Prostate gland (tissue), 2 donors: Measurements from ENCODE around the gene MYOCD.

Experiments used
- POLR2A ChIP-seq: fragments of 450-650 bp; IDR thresholded peaks from one replicate; pipeline ENCODE4 v1.6.1; 2016; ENCODE audit warnings: antibody characterized with exemption, mild to moderate bottlenecking
- POLR2AphosphoS5 ChIP-seq: sonication (generic); formaldehyde crosslinking; IDR thresholded peaks from one replicate; pipeline ENCODE4 v1.6.1; 2017; ENCODE audit warnings: antibody characterized with exemption
- TF ChIP-seq, protein P1 (sequence below), 4 experiments: fragments of 200-600 bp in 2 of 4; fragments of 450-650 bp in 2 of 4; sonication (generic) in 2 of 4; IDR thresholded peaks; 1 replicate in 3 of 4; 2 replicates in 1 of 4; pipeline ENCODE4 v1.5.1; 2016 to 2019; ENCODE audit warnings: antibody characterized with exemption in 4 of 4, mild to moderate bottlenecking in 2 of 4, moderate library complexity in 2 of 4

DNA sequence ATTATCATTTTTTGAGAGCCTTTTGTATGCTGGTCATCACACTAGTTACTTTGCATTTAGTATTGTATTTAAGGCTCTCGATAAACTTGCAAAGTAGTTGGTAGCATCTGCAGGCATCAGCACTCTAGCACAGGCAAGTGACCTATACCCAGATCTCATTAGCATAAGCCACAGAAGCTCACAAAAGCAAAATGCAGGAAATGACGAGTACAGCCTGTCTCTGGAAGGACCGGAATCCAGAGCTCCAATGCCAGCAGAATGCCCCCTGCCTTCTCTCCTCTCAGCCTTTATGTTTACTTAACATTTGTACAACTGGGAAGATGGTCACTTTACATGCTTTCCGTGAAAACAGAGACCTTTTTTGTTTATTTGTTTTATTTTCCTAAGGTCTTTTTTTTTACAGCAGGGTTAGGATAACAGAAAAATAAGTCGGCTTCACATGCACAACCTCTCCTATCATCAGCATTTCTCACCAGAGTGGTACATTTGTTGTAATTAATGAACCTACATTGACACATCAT, 45.4 kb upstream of the MYOCD start:
- TF ChIP-seq, protein P1, sequence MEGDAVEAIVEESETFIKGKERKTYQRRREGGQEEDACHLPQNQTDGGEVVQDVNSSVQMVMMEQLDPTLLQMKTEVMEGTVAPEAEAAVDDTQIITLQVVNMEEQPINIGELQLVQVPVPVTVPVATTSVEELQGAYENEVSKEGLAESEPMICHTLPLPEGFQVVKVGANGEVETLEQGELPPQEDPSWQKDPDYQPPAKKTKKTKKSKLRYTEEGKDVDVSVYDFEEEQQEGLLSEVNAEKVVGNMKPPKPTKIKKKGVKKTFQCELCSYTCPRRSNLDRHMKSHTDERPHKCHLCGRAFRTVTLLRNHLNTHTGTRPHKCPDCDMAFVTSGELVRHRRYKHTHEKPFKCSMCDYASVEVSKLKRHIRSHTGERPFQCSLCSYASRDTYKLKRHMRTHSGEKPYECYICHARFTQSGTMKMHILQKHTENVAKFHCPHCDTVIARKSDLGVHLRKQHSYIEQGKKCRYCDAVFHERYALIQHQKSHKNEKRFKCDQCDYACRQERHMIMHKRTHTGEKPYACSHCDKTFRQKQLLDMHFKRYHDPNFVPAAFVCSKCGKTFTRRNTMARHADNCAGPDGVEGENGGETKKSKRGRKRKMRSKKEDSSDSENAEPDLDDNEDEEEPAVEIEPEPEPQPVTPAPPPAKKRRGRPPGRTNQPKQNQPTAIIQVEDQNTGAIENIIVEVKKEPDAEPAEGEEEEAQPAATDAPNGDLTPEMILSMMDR (IDR thresholded peaks at IDR 0.05) = no peak
- TF ChIP-seq POLR2A (no peak), POLR2AphosphoS5 (no peak)
